ENCODE measurements around the gene SHMT1. TPM values are rescaled to one million over a fixed set of nuclear protein-coding genes. Genes with fewer than 3 reads are reported as not detected.

SHMT1 gene
- 3.4 and 19.7 TPM in 2 replicates for total RNA-seq

GRCh38 chr17:18363101-18364049, at the start of gene SHMT1:
Gene SHMT1 (minus strand): TSS chr17:18363550. CDS start chr17:18355981, 7,569 bp downstream.

DNA sequence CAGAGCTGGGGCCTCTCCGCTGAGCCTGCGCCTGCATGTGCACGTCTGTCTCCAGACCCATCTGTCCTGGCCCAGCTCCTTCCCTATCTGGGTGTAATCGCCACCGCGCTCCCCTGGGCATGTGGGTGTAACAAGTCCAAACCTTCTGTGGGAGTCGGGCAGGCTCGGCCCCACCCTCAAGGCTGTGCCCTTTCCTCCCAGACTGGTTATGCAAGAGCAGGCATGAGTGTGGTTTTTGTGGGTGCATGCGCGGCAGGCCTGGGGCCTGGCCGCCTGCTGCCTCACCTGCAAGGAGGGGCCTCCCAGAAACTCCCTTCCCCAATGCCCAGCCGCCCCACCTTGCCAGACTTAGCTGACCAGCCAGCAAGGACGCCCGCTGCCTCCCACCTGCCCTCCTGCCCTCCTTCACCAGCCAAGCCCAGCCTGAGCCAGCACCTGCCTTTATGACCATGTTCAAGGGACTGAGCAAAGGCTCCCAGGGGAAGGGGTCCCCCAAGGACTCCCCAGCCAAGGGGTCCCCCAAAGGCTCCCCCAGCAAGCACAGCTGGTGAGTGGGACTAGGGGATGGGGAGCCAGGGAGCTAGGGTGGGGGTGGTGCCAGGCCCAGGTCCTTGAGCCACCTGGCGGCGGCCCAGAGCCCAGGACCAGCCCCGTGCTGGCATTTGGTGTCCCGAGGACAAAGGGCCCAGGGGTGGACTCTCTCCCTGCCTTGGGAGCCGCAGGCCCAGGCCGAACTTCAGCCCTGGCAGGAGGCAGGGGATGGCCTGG, 14.3 kb upstream of the SHMT1 start, which contains the start of gene EVPLL:
TSS of gene EVPLL (plus strand) at position 342 of the 768 bp plus-strand sequence. CDS start 3,160 bp downstream, outside the sequence.

GRCh38 chr17:18314731-18315561, 48.4 kb downstream of the SHMT1 start, which contains the start of the genes SMCR8 and TOP3A:
Gene SMCR8 (plus strand): TSS chr17:18315293. CDS start chr17:18315790, 497 bp downstream.
Gene TOP3A (minus strand): TSS chr17:18314994. CDS start chr17:18314778, 216 bp downstream.

Other genes starting within 250 kb of the SHMT1 start
- 168 and 201 TPM in 2 replicates for gene ALKBH5, start 179.7 kb downstream of the SHMT1 start, total RNA-seq
- 33.3 and 36.2 TPM in 2 replicates for gene LLGL1, start 137.9 kb downstream of the SHMT1 start, total RNA-seq
- gene FLII, start 104.8 kb downstream of the SHMT1 start, total RNA-seq = 209 and 366 TPM in 2 replicates
- gene MIEF2, start 102.9 kb downstream of the SHMT1 start, total RNA-seq = 11.3 and 12.7 TPM in 2 replicates
- 17.2 and 36.8 TPM in 2 replicates for gene TOP3A, start 48.6 kb downstream of the SHMT1 start, total RNA-seq
- gene SMCR8, start 48.3 kb downstream of the SHMT1 start, total RNA-seq = 14.2 and 14.9 TPM in 2 replicates
- gene EVPLL, start 14.2 kb upstream of the SHMT1 start, total RNA-seq = not detected in 2 replicates
- gene LGALS9C, start 113.2 kb upstream of the SHMT1 start, total RNA-seq = not detected in 2 replicates

Data from regular cardiac myocyte (primary cell).